Spleen (tissue), 7 donors: ENCODE measurements around the gene PNLDC1.

ENCODE experiments used
- CTCF ChIP-seq, 11 experiments: fragments of 200-600 bp in 7 of 11; fragments of 450-650 bp in 4 of 11; sonication (generic) in 4 of 11; IDR thresholded peaks in 8 of 11; conservative IDR thresholded peaks in 3 of 11; 1 replicate in 7 of 11; 2 replicates in 4 of 11; pipeline versions ENCODE4 v1.4.0 to v1.8.0; 2016 to 2021; ENCODE audit warnings: antibody characterized with exemption in 11 of 11, inconsistent platforms in 4 of 11, mild to moderate bottlenecking in 1 of 11
- POLR2A ChIP-seq, 3 donors: fragments of 450-650 bp; IDR thresholded peaks; one replicate each; pipeline ENCODE4 v1.5.1; 2017; ENCODE audit warnings: antibody characterized with exemption in 3 of 3, mild to moderate bottlenecking in 1 of 3
- POLR2AphosphoS5 ChIP-seq, 3 donors: sonication (generic); formaldehyde crosslinking; IDR thresholded peaks; one replicate each; pipeline ENCODE4 v1.5.1; 2017; ENCODE audit warnings: antibody characterized with exemption in 3 of 3
- donor health status: DM: no; HTN: no; CAD: no; lungs with moderate emphysema.
- donor health status: DM: no; HTN: no; CAD: no.
- donor health status: DM: no; HTN: no; CAD: no.

DNA sequence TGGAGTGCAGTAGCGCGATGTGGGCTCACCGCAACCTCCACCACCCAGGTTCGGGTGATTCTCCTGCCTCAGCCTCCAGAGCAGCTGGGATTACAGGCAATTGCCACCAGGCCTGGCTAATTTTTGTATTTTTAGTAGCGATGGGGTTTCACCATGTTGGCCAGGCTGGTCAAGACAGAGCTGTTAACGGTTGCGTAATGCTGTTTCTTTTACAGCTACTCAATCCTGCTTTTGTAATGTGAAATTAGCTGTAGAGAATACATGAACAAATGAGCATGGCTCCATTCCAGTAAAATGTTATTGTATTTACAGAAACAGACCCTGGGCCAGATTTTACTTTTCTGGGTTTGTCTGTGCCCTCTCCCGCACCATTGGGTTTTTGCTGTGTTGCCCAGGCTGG, 1.9 kb downstream of the PNLDC1 start:
- TF ChIP-seq CTCF (IDR thresholded peaks at IDR 0.05 in 8 of 11, conservative IDR thresholded peaks at IDR 0.05 in 3 of 11) (no peak), POLR2A (IDR thresholded peaks at IDR 0.05) (no peak), POLR2AphosphoS5 (IDR thresholded peaks at IDR 0.05) (no peak)
